ENCODE results near the gene NRCAM.

NRCAM gene

GRCh38 chr7:108146070-108146842 lies 310.0 kb downstream of the NRCAM start (continued):
- TF ChIP-seq ZBTB11 (tag by site-specific recombination; conservative IDR thresholded peaks at IDR 0.05; ENCODE audit: low read depth) (no peak), HOXC10 (CRISPR knock-in tag; IDR thresholded peaks at IDR 0.05) (no peak)

- H3K4me1 ChIP-seq (ENCODE audit: control insufficient read depth, insufficient read depth, low read length): no peaks in the 10 kb centered on the region
- ChIA-PET CTCF (interaction anchor here (0.6 to 2.7 kb wide), 27 partner anchors 8 to 993 kb away, joined by 3 to 29 read pairs (median 5); partner anchors contain the start of genes DLD and LAMB4), POLR2A (no interaction called here)
- H3K9me3 ChIP-seq (ENCODE audit: control insufficient read depth, insufficient read depth, low read depth, low read length): no peaks in the 10 kb centered on the region
- H3K27ac ChIP-seq (ENCODE audit: extremely low read depth, low read depth, low read length): no peak overlapping the region
- H3K4me3 ChIP-seq (ENCODE audit: low read depth, low read length): no peak overlapping the region
- no peak for TF ChIP-seq BCL11A (tag by site-specific recombination; IDR thresholded peaks at IDR 0.05; ENCODE audit: low read depth)
- no peak for TF ChIP-seq ZNF529 (tag by site-specific recombination; IDR thresholded peaks at IDR 0.05; ENCODE audit: insufficient replicate concordance)
- no peak for TF ChIP-seq ZBTB26 (tag by site-specific recombination; optimal IDR thresholded peaks at IDR 0.05)
- no peak for TF ChIP-seq ZNF248 (tag by site-specific recombination; IDR thresholded peaks at IDR 0.05)
- TF ChIP-seq ZNF768 (tag by site-specific recombination; IDR thresholded peaks at IDR 0.05): no peak
- TF ChIP-seq GLI2 (tag by site-specific recombination; IDR thresholded peaks at IDR 0.05; ENCODE audit: borderline replicate concordance, low read depth): no peak
- H3K36me3 ChIP-seq (ENCODE audit: control insufficient read depth in 2 of 2, insufficient read depth in 1 of 2, low read length in 2 of 2): no peaks in the 10 kb centered on the region
These were observed 310.8 kb downstream of the NRCAM start for GRCh38 chr7:108145401-108145800.

GRCh38 chr7:108144931-108145330 lies 311.3 kb downstream of the NRCAM start:
- CTCF ChIA-PET: interaction anchor here (0.6 to 2.7 kb wide), 17 partner anchors 9 to 578 kb away, joined by 3 to 29 read pairs (median 5); partner anchors contain the start of genes DLD and LAMB4
- Histone ChIP-seq H3K36me3 (ENCODE audit: control insufficient read depth in 2 of 2, insufficient read depth in 1 of 2, low read length in 2 of 2) (no peaks in the 10 kb centered on the region), H3K4me3 (ENCODE audit: low read depth, low read length) (no peak overlapping the region), H3K27ac (ENCODE audit: extremely low read depth, low read depth, low read length) (no peak overlapping the region), H3K4me1 (ENCODE audit: control insufficient read depth, insufficient read depth, low read length) (no peaks in the 10 kb centered on the region), H3K9me3 (ENCODE audit: control insufficient read depth, insufficient read depth, low read depth, low read length) (no peaks in the 10 kb centered on the region)
- POLR2A ChIA-PET: no interaction called here
- no peak for TF ChIP-seq ZNF26 (tag by site-specific recombination; IDR thresholded peaks at IDR 0.05)
- TF ChIP-seq ZBTB6 (tag by site-specific recombination; IDR thresholded peaks at IDR 0.05): no peak
- no peak for TF ChIP-seq CTCF (tag by site-specific recombination; IDR thresholded peaks at IDR 0.05)
- TF ChIP-seq ZNF19 (tag by site-specific recombination; IDR thresholded peaks at IDR 0.05; ENCODE audit: low read depth): no peak
- TF ChIP-seq ZNF274 (IDR thresholded peaks at IDR 0.05; ENCODE audit: low read length): no peak
- no peak for TF ChIP-seq ZNF274 (tag by site-specific recombination; IDR thresholded peaks at IDR 0.05; ENCODE audit: borderline replicate concordance)
- no peak for TF ChIP-seq ZNF692 (tag by site-specific recombination; IDR thresholded peaks at IDR 0.05)
- no peak for TF ChIP-seq ZBTB11 (tag by site-specific recombination; conservative IDR thresholded peaks at IDR 0.05; ENCODE audit: low read depth)
